Liver (tissue), 9 donors: ENCODE data around the gene TNFAIP3. TPM values are rescaled to one million over a fixed set of nuclear protein-coding genes. Genes with fewer than 3 reads are reported as not detected.

Experiments
- DNase-seq: peaks from one replicate; pipeline ENCODE4 v3.0.0-alpha.2; 2017; ENCODE audit warnings: low spot score
- H3K27ac ChIP-seq, 2 donors: one replicate each; pipeline ENCODE4 v1.7.0; 2013; ENCODE audit warnings: inconsistent platforms in 2 of 2, low read length in 2 of 2, control low read depth in 1 of 2, low read depth in 1 of 2, mild to moderate bottlenecking in 1 of 2
- H3K27me3 ChIP-seq, 4 donors: one replicate each; pipeline versions ENCODE4 v1.6.1 to v1.7.0; 2013; ENCODE audit warnings: low read length in 3 of 4, inconsistent platforms in 1 of 4, mild to moderate bottlenecking in 1 of 4, moderate library complexity in 1 of 4; ENCODE audit not compliant: control insufficient read depth in 4 of 4, insufficient read depth in 4 of 4
- H3K36me3 ChIP-seq, 4 donors: one replicate each; pipeline versions ENCODE4 v1.6.1 to v1.7.0; 2013; ENCODE audit warnings: low read length in 3 of 4, mild to moderate bottlenecking in 3 of 4, low read depth in 1 of 4, moderate library complexity in 1 of 4; ENCODE audit not compliant: control insufficient read depth in 4 of 4, insufficient read depth in 3 of 4
- H3K4me1 ChIP-seq, 4 donors: one replicate each; pipeline versions ENCODE4 v1.6.1 to v1.7.0; 2013; ENCODE audit warnings: low read length in 3 of 4, mild to moderate bottlenecking in 3 of 4, moderate library complexity in 1 of 4; ENCODE audit not compliant: control insufficient read depth in 4 of 4, insufficient read depth in 4 of 4
- H3K4me3 ChIP-seq, 3 donors: one replicate each; pipeline versions ENCODE4 v1.6.1 to v1.7.0; 2013; ENCODE audit warnings: low read length in 3 of 3, control low read depth in 1 of 3, low read depth in 1 of 3, mild to moderate bottlenecking in 1 of 3
- H3K9ac ChIP-seq, 2 donors: one replicate each; pipeline ENCODE4 v1.7.0; 2013; ENCODE audit warnings: low read length in 2 of 2, mild to moderate bottlenecking in 2 of 2, moderate library complexity in 2 of 2, control low read depth in 1 of 2, low read depth in 1 of 2
- H3K9me3 ChIP-seq, 4 donors: one replicate each; pipeline versions ENCODE4 v1.6.1 to v1.7.0; 2013; ENCODE audit warnings: low read length in 3 of 4; ENCODE audit not compliant: control insufficient read depth in 4 of 4
- EGR1 ChIP-seq, 2 donors: IDR thresholded peaks; 2 replicates each; pipeline ENCODE4 v1.6.1; 2016 to 2018; ENCODE audit warnings: antibody characterized with exemption in 2 of 2, low read depth in 2 of 2
- FOXA1 ChIP-seq: IDR thresholded peaks from 2 replicates; pipeline ENCODE4 v1.6.1; 2016; ENCODE audit warnings: antibody characterized with exemption
- FOXA2 ChIP-seq: IDR thresholded peaks from 2 replicates; pipeline ENCODE4 v1.6.1; 2016; ENCODE audit warnings: antibody characterized with exemption
- GABPA ChIP-seq, 2 donors: IDR thresholded peaks in 1 of 2; conservative IDR thresholded peaks in 1 of 2; 2 replicates each; pipeline ENCODE4 v1.6.1; 2016; ENCODE audit warnings: antibody characterized with exemption in 2 of 2, mild to moderate bottlenecking in 1 of 2, moderate library complexity in 1 of 2
- HNF4A ChIP-seq, 2 donors: conservative IDR thresholded peaks; 2 replicates each; pipeline ENCODE4 v1.6.1; 2016; ENCODE audit warnings: antibody characterized with exemption in 2 of 2, mild to moderate bottlenecking in 2 of 2
- HNF4G ChIP-seq: IDR thresholded peaks from 2 replicates; pipeline ENCODE4 v1.6.1; 2016; ENCODE audit warnings: antibody characterized with exemption
- JUND ChIP-seq, 2 donors: IDR thresholded peaks; 2 replicates each; pipeline ENCODE4 v1.6.1; 2016; ENCODE audit warnings: antibody characterized with exemption in 2 of 2
- MAX ChIP-seq: IDR thresholded peaks from 2 replicates; pipeline ENCODE4 v1.6.1; 2016; ENCODE audit warnings: antibody characterized with exemption
- RAD21 ChIP-seq, 2 donors: IDR thresholded peaks; 2 replicates each; pipeline ENCODE4 v1.6.1; 2016; ENCODE audit warnings: antibody characterized with exemption in 2 of 2, mild to moderate bottlenecking in 2 of 2
- RXRA ChIP-seq, 2 donors: IDR thresholded peaks; 2 replicates each; pipeline ENCODE4 v1.6.1; 2017 to 2018; ENCODE audit warnings: antibody characterized with exemption in 2 of 2, mild to moderate bottlenecking in 1 of 2
- SP1 ChIP-seq: IDR thresholded peaks from 2 replicates; pipeline ENCODE4 v1.6.1; 2018; ENCODE audit warnings: antibody characterized with exemption, mild to moderate bottlenecking
- TAF1 ChIP-seq: conservative IDR thresholded peaks from 2 replicates; pipeline ENCODE4 v1.6.1; 2016; ENCODE audit warnings: antibody characterized with exemption, mild to moderate bottlenecking
- YY1 ChIP-seq: IDR thresholded peaks from 2 replicates; pipeline ENCODE4 v1.6.1; 2016; ENCODE audit warnings: antibody characterized with exemption, mild to moderate bottlenecking
- ZBTB33 ChIP-seq: IDR thresholded peaks from 2 replicates; pipeline ENCODE4 v1.6.1; 2016; ENCODE audit warnings: antibody characterized with exemption
- WGBS: extraction: QIAGEN DNeasy Blood & Tissue Kit; methylation state at CpG from one replicate; pipeline ENCODE4 v1.1.7; 2013; 5-methylcytosine and 5-hydroxymethylcytosine counted together
- polyA plus RNA-seq, 2 donors: library from polyadenylated mRNA; stranded (reverse) in 1 of 2; unstranded in 1 of 2; fragments of 200-250 nt in 1 of 2; fragments of >200 nt in 1 of 2; fragmentation: Nextera tagmentation in 1 of 2; extraction: Ambion mirVana in 1 of 2; gene quantifications; one replicate each; pipeline versions ENCODE4 v1.2.1 to v1.2.3, GENCODE V29; 2013 to 2015
- total RNA-seq, 2 donors: library from RNA; depleted of rRNA; stranded (reverse); fragments of >200 nt; gene quantifications; one replicate each; pipeline ENCODE4 v1.2.3, GENCODE V29; 2014
- TF ChIP-seq, protein P1 (sequence below): IDR thresholded peaks from 2 replicates; pipeline ENCODE4 v1.6.1; 2016; ENCODE audit warnings: antibody characterized with exemption, mild to moderate bottlenecking
- TF ChIP-seq, protein P2 (sequence below): IDR thresholded peaks from 2 replicates; pipeline ENCODE4 v1.6.1; 2016; ENCODE audit warnings: antibody characterized with exemption
- TF ChIP-seq, protein P3 (sequence below): fragments of 150-350 bp; IDR thresholded peaks from 2 replicates; pipeline ENCODE4 v1.5.1; 2017; ENCODE audit warnings: improper control_type of control experiment, low read depth, low read length; ENCODE audit not compliant: missing input control
- donor health status: healthy.
- donor health status: healthy.
- donor health status: healthy.
- donor health status: healthy.
- donor health status: healthy.

Gene TNFAIP3
- total and polyA plus RNA-seq, 4 donors = 4.5 to 8.0 (median 6.7) TPM

DNA sequence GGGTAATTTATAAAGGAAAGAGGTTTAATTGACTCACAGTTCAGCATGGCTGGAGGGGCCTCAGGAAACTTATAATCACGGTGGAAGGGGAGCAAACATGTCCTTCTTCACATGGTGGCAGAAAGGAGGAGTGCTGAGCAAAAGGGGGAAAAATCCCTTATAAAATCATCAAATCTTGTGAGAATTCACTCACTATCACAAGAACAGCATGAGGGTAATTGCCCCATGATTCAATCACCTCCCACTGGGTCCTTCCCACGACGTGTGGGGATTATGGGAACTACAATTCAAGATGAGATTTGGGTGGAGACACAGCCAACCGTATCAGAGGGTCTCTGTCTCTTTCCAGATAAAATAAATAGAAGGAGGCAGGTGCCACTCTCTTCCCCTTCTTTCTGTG lies 48.7 kb downstream of the TNFAIP3 start:
- TF ChIP-seq FOXA2 = no peak
- no peak for TF ChIP-seq RXRA (IDR thresholded peaks at IDR 0.05)
- TF ChIP-seq, protein P1, sequence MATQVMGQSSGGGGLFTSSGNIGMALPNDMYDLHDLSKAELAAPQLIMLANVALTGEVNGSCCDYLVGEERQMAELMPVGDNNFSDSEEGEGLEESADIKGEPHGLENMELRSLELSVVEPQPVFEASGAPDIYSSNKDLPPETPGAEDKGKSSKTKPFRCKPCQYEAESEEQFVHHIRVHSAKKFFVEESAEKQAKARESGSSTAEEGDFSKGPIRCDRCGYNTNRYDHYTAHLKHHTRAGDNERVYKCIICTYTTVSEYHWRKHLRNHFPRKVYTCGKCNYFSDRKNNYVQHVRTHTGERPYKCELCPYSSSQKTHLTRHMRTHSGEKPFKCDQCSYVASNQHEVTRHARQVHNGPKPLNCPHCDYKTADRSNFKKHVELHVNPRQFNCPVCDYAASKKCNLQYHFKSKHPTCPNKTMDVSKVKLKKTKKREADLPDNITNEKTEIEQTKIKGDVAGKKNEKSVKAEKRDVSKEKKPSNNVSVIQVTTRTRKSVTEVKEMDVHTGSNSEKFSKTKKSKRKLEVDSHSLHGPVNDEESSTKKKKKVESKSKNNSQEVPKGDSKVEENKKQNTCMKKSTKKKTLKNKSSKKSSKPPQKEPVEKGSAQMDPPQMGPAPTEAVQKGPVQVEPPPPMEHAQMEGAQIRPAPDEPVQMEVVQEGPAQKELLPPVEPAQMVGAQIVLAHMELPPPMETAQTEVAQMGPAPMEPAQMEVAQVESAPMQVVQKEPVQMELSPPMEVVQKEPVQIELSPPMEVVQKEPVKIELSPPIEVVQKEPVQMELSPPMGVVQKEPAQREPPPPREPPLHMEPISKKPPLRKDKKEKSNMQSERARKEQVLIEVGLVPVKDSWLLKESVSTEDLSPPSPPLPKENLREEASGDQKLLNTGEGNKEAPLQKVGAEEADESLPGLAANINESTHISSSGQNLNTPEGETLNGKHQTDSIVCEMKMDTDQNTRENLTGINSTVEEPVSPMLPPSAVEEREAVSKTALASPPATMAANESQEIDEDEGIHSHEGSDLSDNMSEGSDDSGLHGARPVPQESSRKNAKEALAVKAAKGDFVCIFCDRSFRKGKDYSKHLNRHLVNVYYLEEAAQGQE = no peak
- no peak for TF ChIP-seq RAD21 (IDR thresholded peaks at IDR 0.05)
- TF ChIP-seq JUND (IDR thresholded peaks at IDR 0.05) = no peak
- TF ChIP-seq EGR1 (IDR thresholded peaks at IDR 0.05; ENCODE audit: low read depth in 2 of 2) = no peak
- TF ChIP-seq HNF4A (conservative IDR thresholded peaks at IDR 0.05) = no peak
- TF ChIP-seq, protein P2, sequence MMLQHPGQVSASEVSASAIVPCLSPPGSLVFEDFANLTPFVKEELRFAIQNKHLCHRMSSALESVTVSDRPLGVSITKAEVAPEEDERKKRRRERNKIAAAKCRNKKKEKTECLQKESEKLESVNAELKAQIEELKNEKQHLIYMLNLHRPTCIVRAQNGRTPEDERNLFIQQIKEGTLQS = no peak
- TF ChIP-seq, protein P3, sequence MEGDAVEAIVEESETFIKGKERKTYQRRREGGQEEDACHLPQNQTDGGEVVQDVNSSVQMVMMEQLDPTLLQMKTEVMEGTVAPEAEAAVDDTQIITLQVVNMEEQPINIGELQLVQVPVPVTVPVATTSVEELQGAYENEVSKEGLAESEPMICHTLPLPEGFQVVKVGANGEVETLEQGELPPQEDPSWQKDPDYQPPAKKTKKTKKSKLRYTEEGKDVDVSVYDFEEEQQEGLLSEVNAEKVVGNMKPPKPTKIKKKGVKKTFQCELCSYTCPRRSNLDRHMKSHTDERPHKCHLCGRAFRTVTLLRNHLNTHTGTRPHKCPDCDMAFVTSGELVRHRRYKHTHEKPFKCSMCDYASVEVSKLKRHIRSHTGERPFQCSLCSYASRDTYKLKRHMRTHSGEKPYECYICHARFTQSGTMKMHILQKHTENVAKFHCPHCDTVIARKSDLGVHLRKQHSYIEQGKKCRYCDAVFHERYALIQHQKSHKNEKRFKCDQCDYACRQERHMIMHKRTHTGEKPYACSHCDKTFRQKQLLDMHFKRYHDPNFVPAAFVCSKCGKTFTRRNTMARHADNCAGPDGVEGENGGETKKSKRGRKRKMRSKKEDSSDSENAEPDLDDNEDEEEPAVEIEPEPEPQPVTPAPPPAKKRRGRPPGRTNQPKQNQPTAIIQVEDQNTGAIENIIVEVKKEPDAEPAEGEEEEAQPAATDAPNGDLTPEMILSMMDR = no peak
- TF ChIP-seq FOXA1 = no peak
- TF ChIP-seq YY1 = no peak
- TF ChIP-seq SP1 = no peak
- TF ChIP-seq TAF1 = no peak
- no peak for TF ChIP-seq HNF4G
- no peak for TF ChIP-seq MAX
- TF ChIP-seq GABPA (IDR thresholded peaks at IDR 0.05 in 1 of 2, conservative IDR thresholded peaks at IDR 0.05 in 1 of 2) = no peak
- no peak for TF ChIP-seq ZBTB33
- WGBS = 82% methylated on average over 4 of the region's 4 CpGs
- H3K27ac ChIP-seq = no peak overlapping the region
- H3K4me1 ChIP-seq = no peaks in the 10 kb centered on the region
- no peak overlapping the region for H3K4me3 ChIP-seq
- no peaks in the 10 kb centered on the region for H3K27me3 ChIP-seq
- H3K9me3 ChIP-seq = peaks cover 0 to 2% (median 0%) of the 10 kb centered on the region in 4 donors
- H3K36me3 ChIP-seq = no peaks in the 10 kb centered on the region
- H3K9ac ChIP-seq = no peak overlapping the region
- no peak for DNase-seq
